Umbilical cord (tissue), 2 donors: Measurements from ENCODE around the gene ZNF618. TPM values are rescaled to one million over a fixed set of nuclear protein-coding genes. Genes with fewer than 3 reads are reported as not detected.

ENCODE experiments used
- DNase-seq: peaks from one replicate; pipeline ENCODE4 v3.0.0-alpha.2; 2015; ENCODE audit warnings: low spot score
- total RNA-seq: library from RNA; depleted of rRNA; stranded (reverse); fragments of >200 nt; gene quantifications from one replicate; pipeline ENCODE4 v1.2.3, GENCODE V29; 2014; ENCODE audit warnings: low replicate concordance; ENCODE audit not compliant: insufficient read depth

ZNF618 gene
- total RNA-seq, 1 donor from 2014 or later, result 12.3 TPM

GRCh38 chr9:114096041-114096511 lies 220.0 kb downstream of the ZNF618 start:
- no peak for DNase-seq

GRCh38 chr9:114096866-114097612 lies 220.9 kb downstream of the ZNF618 start:
- no peak for DNase-seq

GRCh38 chr9:114097613-114098020 lies 221.5 kb downstream of the ZNF618 start:
- no peak for DNase-seq

DNA sequence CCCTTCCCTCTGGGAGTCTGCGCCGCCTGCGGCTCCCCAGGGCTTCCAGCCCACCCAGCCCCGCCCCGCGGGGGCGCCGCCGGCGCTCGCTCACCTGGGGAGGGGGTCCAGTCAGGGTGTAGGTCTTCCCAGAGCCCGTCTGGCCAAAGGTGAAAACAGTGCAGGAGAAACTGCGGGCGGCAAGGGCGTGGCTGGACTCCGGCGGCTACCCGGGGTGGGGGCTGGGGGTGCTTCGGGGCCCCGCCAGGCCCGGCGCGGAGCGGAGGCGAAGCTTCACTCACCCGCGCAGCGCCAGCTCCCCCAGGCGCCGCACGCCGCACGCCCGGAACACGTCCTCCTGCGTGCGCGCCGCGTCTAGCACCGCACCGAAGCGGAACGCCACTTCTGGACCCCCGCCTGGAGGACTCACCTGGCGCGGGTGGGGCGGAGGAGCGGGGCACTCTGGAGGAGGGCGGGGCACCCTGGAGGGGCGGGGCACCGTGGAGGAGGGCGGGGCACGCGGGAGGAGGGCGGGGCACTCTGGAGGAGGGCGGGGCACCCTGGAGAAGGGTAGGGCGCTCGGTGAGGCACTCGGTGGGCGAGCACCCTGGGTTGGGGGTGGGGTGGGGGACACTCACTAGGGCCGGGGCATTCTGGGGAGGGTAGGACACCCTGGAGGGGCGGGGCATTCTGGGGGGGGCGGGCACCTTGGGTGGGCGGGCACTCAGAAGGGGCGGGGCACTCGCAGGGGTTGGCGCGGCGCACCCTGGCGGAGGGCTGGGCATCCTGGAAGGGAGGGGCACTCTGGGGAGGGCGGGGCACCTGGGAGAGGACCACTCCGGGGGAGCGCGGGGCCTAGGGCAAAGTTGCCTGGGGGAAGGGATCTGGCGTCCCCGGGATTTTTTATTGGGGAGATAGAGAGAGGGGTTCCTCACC lies 222.2 kb downstream of the ZNF618 start:
- DNase-seq, result no peak

GRCh38 chr9:114098936-114099668 lies 223.0 kb downstream of the ZNF618 start, which contains the start of gene KIF12:
KIF12 (minus strand) TSS chr9:114099292; CDS start chr9:114099276, 16 bp downstream.
- no peak for DNase-seq

GRCh38 chr9:114099669-114100270 lies 223.7 kb downstream of the ZNF618 start:
- no peak for DNase-seq

- DNase-seq, result no peak
Measured at GRCh38 chr9:114100536-114100935, 224.4 kb downstream of the ZNF618 start.

DNA sequence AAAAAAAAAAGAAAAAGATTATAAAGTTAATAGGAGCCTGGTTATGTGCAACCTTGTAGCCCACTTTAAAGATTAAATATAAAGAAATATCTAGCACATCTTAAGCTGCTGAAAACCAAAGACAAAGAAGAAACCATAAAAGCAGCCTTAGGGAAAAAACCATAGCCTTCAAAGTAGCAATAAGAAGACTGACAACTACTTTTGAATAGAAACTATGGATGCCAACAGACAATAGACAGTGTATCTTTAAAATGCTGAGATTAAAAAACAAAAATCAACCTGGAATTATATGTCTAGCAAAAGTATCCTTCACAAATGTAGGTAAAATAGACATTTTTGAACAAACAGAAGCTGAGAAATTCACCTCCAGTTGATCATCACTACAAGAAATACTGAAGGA lies 226.4 kb downstream of the ZNF618 start:
- DNase-seq, result no peak

DNA sequence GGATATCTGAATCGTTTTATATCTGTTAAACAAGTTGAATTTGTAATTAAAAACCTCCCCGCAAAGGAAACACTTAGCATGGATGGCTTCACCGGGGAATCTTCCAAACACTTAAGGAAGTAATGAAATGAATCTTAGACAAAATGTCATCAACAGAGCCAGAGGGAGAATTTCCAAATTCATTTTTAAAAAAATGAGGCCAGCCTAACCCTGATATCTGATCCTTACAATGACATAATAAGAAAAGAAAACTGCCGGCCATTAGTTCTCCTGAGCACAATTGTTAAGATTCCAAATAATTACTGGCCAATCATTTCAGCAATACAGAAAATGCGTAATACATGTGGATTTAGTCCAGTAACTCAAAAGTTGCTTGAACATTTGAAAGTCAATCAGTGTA lies 229.1 kb downstream of the ZNF618 start:
- no peak for DNase-seq

Other genes with a start within 250 kb of the ZNF618 start
- gene AMBP, start 202.0 kb downstream of the ZNF618 start, total RNA-seq, result not detected
- not detected for gene KIF12, start 223.0 kb downstream of the ZNF618 start, total RNA-seq